Ramos (cell line): ENCODE results near the gene TRIM29.
"Not testable (repeated sequence)": the region's sequence is repeated elsewhere in the genome, so short reads cannot be mapped to it uniquely, and the experiment has no call there.

Source experiments
- in situ Hi-C: fragments of 300-500 bp; cut with MboI; formaldehyde crosslinking; loops from one replicate; pipeline ENCODE4 v1.14.3; 2022; ENCODE audit warnings: low sequenced_read_pairs; ENCODE audit not compliant: unreplicated experiment

TRIM29 gene

DNA sequence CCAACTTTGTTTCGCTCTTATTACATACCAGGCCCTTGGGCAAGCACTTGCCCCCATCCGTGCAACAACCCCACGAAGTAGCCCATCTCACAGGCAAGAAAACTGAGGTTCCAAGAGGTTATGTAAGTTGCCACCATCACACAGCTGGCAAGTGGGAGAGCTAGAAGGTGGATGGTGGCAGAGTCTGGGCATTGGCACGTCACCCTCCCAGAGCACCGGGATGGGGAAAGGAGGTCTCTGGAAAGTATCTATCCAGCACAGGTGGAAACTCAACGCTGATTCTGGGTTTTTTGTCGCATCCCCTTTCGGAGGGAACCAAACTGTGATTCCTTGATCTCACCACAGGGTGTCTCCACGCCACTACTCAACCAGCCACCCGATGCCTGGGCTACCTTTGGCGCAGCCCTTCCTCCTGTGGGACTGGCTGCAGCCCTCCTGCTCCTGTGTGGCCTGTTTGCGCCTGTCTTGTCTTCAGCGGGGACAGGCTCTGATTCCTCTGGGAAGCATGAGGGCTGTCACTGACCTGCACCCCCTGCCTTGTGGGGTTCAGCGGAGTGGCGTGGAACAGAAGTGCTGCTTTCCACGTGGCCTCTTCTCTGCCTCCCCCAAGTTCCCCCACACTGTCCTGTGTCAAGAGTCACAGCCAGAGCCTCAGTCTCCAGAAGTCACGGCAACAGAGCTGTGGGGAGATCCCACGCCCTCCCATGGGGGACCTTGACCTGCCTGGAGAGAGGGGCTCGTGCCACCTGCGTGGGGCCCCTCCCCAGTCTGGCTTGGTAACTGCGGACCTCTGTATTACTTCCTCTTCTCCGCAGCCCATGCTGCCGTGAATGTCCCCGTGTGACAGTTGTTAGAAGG lies 34.4 kb upstream of the TRIM29 start:
- in situ Hi-C loops: no loop called here

DNA sequence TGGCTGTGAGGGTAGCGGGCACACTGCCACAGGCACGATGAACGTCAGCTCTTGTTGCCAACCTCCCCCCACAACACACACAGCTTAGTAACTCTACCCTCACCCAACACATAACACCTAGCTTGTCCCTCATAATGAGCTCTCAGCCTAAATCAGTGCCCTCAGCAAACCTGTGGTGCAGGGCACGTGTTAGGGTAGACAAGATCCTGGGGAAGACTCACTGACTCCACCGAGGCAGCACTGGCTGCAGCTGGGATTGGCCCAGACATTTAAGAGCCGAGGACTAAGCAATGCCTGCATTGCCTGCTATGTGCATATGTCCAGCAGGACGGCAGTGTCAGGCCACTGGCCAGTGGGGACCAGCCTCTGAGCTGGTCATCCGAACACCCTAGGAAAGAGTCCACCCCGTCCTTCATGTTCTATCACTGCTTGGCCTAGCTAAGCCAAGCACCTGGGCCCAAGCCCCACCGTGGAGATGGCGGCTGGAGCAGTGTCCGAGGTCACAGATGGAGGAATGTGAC lies 32.9 kb upstream of the TRIM29 start:
- in situ Hi-C loops: no loop called here

GRCh38 chr11:120169981-120170698 lies 32.2 kb upstream of the TRIM29 start:
- in situ Hi-C loops: no loop called here

DNA sequence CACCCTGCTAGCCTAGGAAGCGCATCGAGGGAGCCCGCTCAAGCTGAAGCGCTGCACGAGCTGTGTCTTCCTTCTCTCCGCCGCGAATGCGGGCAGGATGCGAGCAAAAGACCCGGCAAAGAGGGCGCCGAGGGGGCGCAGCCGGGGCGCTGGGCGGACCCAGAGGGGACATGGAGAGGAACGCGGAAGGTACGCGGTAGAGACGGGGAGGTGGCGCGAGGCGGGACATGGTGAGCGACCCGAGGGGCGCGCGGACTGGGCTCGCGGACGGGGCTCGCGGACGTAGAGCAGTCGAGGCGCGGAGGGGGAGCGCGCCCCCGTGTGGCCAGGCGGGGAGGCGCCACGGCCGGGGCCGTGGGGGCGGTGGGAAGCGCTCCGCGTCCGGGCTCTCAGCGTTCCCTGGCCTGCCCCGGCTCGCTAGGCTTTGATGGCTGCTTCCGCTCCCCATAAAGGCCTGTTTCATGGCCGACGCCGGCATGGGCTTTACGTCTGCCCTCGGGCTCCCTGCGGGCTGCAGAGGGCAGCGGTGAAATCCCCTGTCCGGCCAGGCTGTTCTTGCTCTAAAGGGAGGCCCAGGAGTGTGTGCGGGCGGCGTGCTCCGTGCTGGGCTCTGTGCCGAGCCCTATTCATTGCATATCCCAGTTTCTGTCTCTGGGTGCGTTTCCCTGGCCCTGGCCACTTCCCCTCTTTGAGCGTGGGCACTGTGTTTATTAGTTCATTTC lies 31.2 kb upstream of the TRIM29 start:
- in situ Hi-C loops: no loop called here

DNA sequence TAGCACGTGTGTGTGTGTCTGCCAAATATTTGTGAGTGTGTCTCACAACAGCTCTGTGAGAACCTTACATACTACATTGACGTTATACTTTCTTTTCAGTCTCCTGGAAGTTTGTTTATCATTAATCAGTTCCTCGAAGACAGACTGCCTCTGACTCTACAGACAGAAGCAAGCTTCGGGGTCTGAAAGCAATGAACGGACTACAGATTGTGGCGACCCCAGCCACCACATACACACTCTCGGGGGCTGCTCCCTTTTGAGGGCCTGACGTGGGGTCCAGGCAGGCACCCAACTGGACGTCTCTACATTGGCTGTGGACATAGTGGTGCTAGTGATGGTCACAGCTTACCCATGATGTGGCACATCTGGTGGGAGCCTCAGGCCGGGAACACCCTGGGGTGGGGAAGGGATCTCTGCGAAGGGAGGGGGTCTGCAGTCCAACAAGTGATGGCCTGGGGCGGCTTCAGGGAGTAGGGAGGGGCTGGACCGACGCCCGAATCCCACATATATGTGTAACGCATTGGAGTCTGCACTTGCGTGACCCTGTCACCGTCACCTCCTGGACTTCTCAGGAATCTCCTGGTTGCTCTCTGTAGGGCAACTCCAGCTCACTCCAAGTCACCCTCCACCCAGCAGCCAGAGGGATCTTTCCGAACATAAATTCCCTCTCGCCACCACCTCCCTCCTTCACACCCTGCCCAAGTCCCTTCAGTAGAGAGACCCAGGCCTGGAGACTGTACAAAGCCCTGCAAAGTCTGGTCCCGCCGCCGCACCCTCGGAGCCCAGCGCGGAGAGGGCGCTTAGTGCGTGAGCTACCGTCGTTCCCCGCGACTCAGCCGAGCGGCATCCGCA lies 30.4 kb upstream of the TRIM29 start:
- in situ Hi-C loops: no loop called here

- in situ Hi-C loops: no loop called here
These were observed 29.7 kb upstream of the TRIM29 start for GRCh38 chr11:120167659-120168058.

- in situ Hi-C loops: no loop called here
These were observed 22.5 kb upstream of the TRIM29 start for GRCh38 chr11:120160436-120160835.

- in situ Hi-C loops: no loop called here
These were observed 15.3 kb upstream of the TRIM29 start for GRCh38 chr11:120153221-120153620.

GRCh38 chr11:120151536-120151935 lies 13.6 kb upstream of the TRIM29 start:
- in situ Hi-C loops: no loop called here

DNA sequence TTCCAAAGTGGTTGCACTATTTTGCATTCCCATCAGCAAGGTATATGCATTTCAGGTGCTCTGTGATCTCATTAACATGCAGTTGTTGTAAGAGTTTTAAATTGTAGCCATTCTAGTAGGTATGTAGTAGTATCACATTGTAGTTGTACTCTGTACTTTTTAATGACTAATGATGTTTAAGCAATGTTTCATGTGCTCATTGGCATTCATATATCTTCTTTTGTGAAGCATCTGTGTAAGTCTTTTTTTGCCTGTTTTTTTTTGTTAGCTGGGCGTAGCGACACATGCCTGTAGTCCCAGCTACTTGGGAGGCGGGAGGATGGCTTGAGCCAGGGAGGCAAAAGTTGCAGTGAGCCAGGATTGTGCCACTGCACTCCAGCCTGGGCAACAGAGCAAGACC lies 11.3 kb upstream of the TRIM29 start:
- in situ Hi-C loops: no loop called here

GRCh38 chr11:120147950-120148270 lies 10.0 kb upstream of the TRIM29 start:
- in situ Hi-C loops: no loop called here

DNA sequence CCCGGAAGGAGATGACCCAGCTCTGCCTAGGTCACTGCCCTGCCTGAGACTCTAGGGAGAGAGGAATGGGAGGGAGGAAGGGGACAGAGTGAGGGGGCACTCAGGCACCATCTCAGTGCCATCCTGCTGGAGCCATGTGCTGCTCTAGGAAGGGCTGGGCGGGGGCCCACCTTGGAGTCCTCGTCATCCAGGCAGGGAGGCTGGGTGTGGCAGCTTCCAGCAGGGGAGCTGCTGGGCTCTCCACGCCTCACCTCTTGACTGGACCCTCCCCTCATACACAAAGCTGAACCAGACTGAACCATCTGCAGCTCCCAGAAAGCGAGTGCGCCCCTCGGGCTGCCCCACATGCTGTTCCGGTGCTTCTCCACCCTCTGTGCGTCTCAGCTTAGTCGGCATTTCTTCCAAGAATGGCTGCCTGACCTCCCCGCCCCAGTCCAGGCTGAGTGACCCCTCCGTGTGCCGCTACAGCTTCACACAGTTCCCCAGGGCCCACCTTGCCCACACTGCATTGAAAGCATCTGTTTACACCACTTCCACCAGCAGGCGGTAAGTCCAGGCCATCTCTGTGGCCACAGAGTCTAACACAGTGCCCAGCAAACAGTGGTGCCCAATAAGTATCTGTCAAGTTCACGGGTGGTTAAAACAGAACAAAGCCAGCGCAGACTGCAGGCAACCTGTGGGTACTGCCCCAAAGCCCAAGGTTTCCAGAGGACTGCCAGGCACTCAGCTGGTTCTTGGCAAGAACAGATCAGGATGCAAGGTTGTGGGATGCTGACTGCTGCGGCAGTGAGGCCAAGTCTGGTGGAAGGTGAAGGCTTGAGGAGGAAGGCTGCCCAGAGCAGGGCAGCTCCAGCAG lies 9.4 kb upstream of the TRIM29 start:
- in situ Hi-C loops: no loop called here

- in situ Hi-C loops: no loop called here
These were observed 8.6 kb upstream of the TRIM29 start for GRCh38 chr11:120146413-120147093.

DNA sequence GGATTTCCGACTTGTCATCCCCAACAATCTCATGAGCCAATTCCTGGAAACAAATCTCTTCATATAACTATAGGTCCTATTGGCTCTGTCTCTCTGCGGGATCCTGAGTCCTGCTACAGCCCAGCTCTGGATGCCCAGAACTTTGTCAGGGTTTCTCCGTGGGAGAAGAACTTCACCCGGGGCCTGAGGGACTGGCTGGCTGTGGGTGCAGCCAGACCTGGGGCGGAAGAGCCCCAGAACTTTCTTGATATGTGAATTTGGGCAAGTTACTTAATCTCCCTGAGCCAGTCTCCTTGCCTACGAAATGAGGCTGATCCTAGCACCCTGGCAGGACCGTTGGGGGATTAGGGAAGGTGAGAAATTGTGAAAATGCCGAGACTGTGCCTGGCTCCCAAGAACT lies 6.6 kb upstream of the TRIM29 start:
- in situ Hi-C loops: no loop called here

GRCh38 chr11:120143472-120143871 lies 5.6 kb upstream of the TRIM29 start:
- in situ Hi-C loops: not testable (repeated sequence)

DNA sequence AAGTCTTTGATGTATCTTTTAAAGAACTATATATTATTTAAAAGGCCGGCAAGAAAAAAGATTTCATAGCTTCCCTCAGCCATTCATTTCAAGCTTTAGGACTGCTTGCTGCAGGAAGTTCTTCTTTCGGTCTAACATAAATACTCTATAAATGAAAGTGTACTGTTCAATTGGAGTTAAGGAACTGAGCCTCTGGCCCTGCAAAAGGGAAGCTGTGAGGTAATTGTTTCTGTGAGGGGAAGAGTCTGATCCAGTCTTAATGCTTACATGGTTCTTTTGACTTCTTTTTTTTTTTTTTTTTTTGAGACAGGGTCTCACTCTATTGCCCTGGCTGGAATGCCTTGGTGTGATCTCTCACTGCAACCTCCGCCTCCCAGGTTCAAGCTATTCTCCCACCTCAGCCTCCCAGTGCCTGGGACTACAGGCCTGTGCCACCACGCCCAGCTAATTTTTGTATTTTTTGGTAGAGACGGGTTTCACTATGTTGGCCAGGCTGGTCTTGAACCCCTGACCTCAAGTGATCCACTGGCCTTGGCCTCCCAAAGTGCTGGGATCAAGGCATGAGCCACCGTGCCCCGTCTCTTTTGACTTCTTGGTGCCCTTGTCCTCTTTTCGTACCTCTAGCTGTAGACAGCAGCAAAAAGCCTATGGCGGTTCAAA lies 4.7 kb upstream of the TRIM29 start:
- in situ Hi-C loops: no loop called here

GRCh38 chr11:120141768-120142423 lies 4.0 kb upstream of the TRIM29 start:
- in situ Hi-C loops: no loop called here
